ENCODE measurements around the gene IKZF2.

Gene IKZF2

GRCh38 chr2:212968284-212969081 is 182.9 kb downstream of the IKZF2 start:
- H3K4me3 ChIP-seq (ENCODE audit: insufficient read depth, low read depth, low read length, poor library complexity, severe bottlenecking), result no peak overlapping the region

GRCh38 chr2:212966884-212967283 is 184.5 kb downstream of the IKZF2 start:
- H3K9me3 ChIP-seq (ENCODE audit: control insufficient read depth, low read length), result no peaks in the 10 kb centered on the region
- no peak overlapping the region for H3K27ac ChIP-seq (ENCODE audit: insufficient read depth, low read length, poor library complexity, severe bottlenecking)
- no peak overlapping the region for H3K4me3 ChIP-seq (ENCODE audit: insufficient read depth, low read depth, low read length, poor library complexity, severe bottlenecking)
- DNase-seq, result no peak
- no peaks in the 10 kb centered on the region for H3K27me3 ChIP-seq (replicated peaks; ENCODE audit: control insufficient read depth, insufficient read depth, low read length, poor library complexity, severe bottlenecking)
- no peaks in the 10 kb centered on the region for H3K36me3 ChIP-seq (ENCODE audit: control insufficient read depth, insufficient read depth, low read length)
- no peaks in the 10 kb centered on the region for H3K4me1 ChIP-seq (ENCODE audit: control insufficient read depth, insufficient read depth, low read length, poor library complexity, severe bottlenecking)

More at GRCh38 chr2:212968284-212969081, 182.9 kb downstream of the IKZF2 start:
- no peaks in the 10 kb centered on the region for H3K9me3 ChIP-seq (ENCODE audit: control insufficient read depth, low read length)
- no peaks in the 10 kb centered on the region for H3K4me1 ChIP-seq (ENCODE audit: control insufficient read depth, insufficient read depth, low read length, poor library complexity, severe bottlenecking)
- H3K27ac ChIP-seq (ENCODE audit: insufficient read depth, low read length, poor library complexity, severe bottlenecking), result no peak overlapping the region
- DNase-seq, result no peak
- H3K27me3 ChIP-seq (replicated peaks; ENCODE audit: control insufficient read depth, insufficient read depth, low read length, poor library complexity, severe bottlenecking), result no peaks in the 10 kb centered on the region
- H3K36me3 ChIP-seq (ENCODE audit: control insufficient read depth, insufficient read depth, low read length), result no peaks in the 10 kb centered on the region

GRCh38 chr2:212962691-212963090 is 188.7 kb downstream of the IKZF2 start:
- Histone ChIP-seq H3K9me3 (ENCODE audit: control insufficient read depth, low read length) (no peaks in the 10 kb centered on the region), H3K27me3 (replicated peaks; ENCODE audit: control insufficient read depth, insufficient read depth, low read length, poor library complexity, severe bottlenecking) (no peaks in the 10 kb centered on the region)

GRCh38 chr2:212961255-212961654 is 190.2 kb downstream of the IKZF2 start:
- no peak overlapping the region for H3K4me3 ChIP-seq (ENCODE audit: insufficient read depth, low read depth, low read length, poor library complexity, severe bottlenecking)
- H3K36me3 ChIP-seq (ENCODE audit: control insufficient read depth, insufficient read depth, low read length), result no peaks in the 10 kb centered on the region

More at GRCh38 chr2:212962691-212963090, 188.7 kb downstream of the IKZF2 start:
- no peak for DNase-seq
- Histone ChIP-seq H3K36me3 (ENCODE audit: control insufficient read depth, insufficient read depth, low read length) (no peaks in the 10 kb centered on the region), H3K4me3 (ENCODE audit: insufficient read depth, low read depth, low read length, poor library complexity, severe bottlenecking) (no peak overlapping the region), H3K27ac (ENCODE audit: insufficient read depth, low read length, poor library complexity, severe bottlenecking) (no peak overlapping the region), H3K4me1 (ENCODE audit: control insufficient read depth, insufficient read depth, low read length, poor library complexity, severe bottlenecking) (no peaks in the 10 kb centered on the region)

GRCh38 chr2:212960336-212960735 is 191.1 kb downstream of the IKZF2 start:
- no peaks in the 10 kb centered on the region for H3K4me1 ChIP-seq (ENCODE audit: control insufficient read depth, insufficient read depth, low read length, poor library complexity, severe bottlenecking)
- no peak for DNase-seq

More at GRCh38 chr2:212961255-212961654, 190.2 kb downstream of the IKZF2 start:
- Histone ChIP-seq H3K27me3 (replicated peaks; ENCODE audit: control insufficient read depth, insufficient read depth, low read length, poor library complexity, severe bottlenecking) (no peaks in the 10 kb centered on the region), H3K4me1 (ENCODE audit: control insufficient read depth, insufficient read depth, low read length, poor library complexity, severe bottlenecking) (no peaks in the 10 kb centered on the region), H3K27ac (ENCODE audit: insufficient read depth, low read length, poor library complexity, severe bottlenecking) (no peak overlapping the region), H3K9me3 (ENCODE audit: control insufficient read depth, low read length) (no peaks in the 10 kb centered on the region)
- no peak for DNase-seq

GRCh38 chr2:212959471-212960117 is 191.8 kb downstream of the IKZF2 start:
- Histone ChIP-seq H3K4me1 (ENCODE audit: control insufficient read depth, insufficient read depth, low read length, poor library complexity, severe bottlenecking) (no peaks in the 10 kb centered on the region), H3K4me3 (ENCODE audit: insufficient read depth, low read depth, low read length, poor library complexity, severe bottlenecking) (no peak overlapping the region), H3K27me3 (replicated peaks; ENCODE audit: control insufficient read depth, insufficient read depth, low read length, poor library complexity, severe bottlenecking) (no peaks in the 10 kb centered on the region), H3K27ac (ENCODE audit: insufficient read depth, low read length, poor library complexity, severe bottlenecking) (no peak overlapping the region), H3K36me3 (ENCODE audit: control insufficient read depth, insufficient read depth, low read length) (no peaks in the 10 kb centered on the region), H3K9me3 (ENCODE audit: control insufficient read depth, low read length) (no peaks in the 10 kb centered on the region)
- DNase-seq, result no peak

More at GRCh38 chr2:212960336-212960735, 191.1 kb downstream of the IKZF2 start:
- Histone ChIP-seq H3K4me3 (ENCODE audit: insufficient read depth, low read depth, low read length, poor library complexity, severe bottlenecking) (no peak overlapping the region), H3K9me3 (ENCODE audit: control insufficient read depth, low read length) (no peaks in the 10 kb centered on the region), H3K27ac (ENCODE audit: insufficient read depth, low read length, poor library complexity, severe bottlenecking) (no peak overlapping the region), H3K36me3 (ENCODE audit: control insufficient read depth, insufficient read depth, low read length) (no peaks in the 10 kb centered on the region), H3K27me3 (replicated peaks; ENCODE audit: control insufficient read depth, insufficient read depth, low read length, poor library complexity, severe bottlenecking) (no peaks in the 10 kb centered on the region)

DNA sequence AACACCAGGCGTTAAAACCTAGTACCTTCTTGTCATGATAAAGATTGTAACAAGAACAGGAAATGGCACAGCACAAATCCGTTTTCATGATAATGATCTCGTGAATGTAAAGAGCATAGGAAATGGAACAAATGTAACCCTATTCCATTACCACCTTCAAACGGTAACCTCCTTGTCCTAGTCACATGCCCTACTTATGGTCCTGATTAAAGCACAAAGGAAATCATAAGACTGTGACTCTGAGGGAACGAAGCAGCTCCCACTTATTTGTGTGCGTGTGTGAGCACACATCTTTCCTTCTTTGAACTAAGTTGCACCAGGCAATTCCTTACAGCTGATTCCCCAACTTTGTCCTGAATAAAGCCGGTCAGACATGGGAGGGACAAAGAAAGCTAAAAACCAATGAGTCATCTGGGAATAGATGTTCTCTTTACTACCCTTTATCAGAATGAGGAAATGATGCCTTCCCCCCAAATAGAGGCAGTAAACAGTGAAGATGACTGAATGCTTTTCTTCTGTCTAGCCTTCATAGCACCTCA is 192.6 kb downstream of the IKZF2 start:
- H3K27ac ChIP-seq (ENCODE audit: insufficient read depth, low read length, poor library complexity, severe bottlenecking), result no peak overlapping the region
- no peaks in the 10 kb centered on the region for H3K9me3 ChIP-seq (ENCODE audit: control insufficient read depth, low read length)
- no peaks in the 10 kb centered on the region for H3K4me1 ChIP-seq (ENCODE audit: control insufficient read depth, insufficient read depth, low read length, poor library complexity, severe bottlenecking)
- no peaks in the 10 kb centered on the region for H3K36me3 ChIP-seq (ENCODE audit: control insufficient read depth, insufficient read depth, low read length)
- no peaks in the 10 kb centered on the region for H3K27me3 ChIP-seq (replicated peaks; ENCODE audit: control insufficient read depth, insufficient read depth, low read length, poor library complexity, severe bottlenecking)
- H3K4me3 ChIP-seq (ENCODE audit: insufficient read depth, low read depth, low read length, poor library complexity, severe bottlenecking), result no peak overlapping the region
- no peak for DNase-seq

- Histone ChIP-seq H3K9me3 (ENCODE audit: control insufficient read depth, low read length) (no peaks in the 10 kb centered on the region), H3K36me3 (ENCODE audit: control insufficient read depth, insufficient read depth, low read length) (no peaks in the 10 kb centered on the region), H3K27me3 (replicated peaks; ENCODE audit: control insufficient read depth, insufficient read depth, low read length, poor library complexity, severe bottlenecking) (no peaks in the 10 kb centered on the region), H3K27ac (ENCODE audit: insufficient read depth, low read length, poor library complexity, severe bottlenecking) (no peak overlapping the region), H3K4me1 (ENCODE audit: control insufficient read depth, insufficient read depth, low read length, poor library complexity, severe bottlenecking) (no peaks in the 10 kb centered on the region), H3K4me3 (ENCODE audit: insufficient read depth, low read depth, low read length, poor library complexity, severe bottlenecking) (no peak overlapping the region)
- no peak for DNase-seq
Observed at GRCh38 chr2:212958133-212958532, 193.3 kb downstream of the IKZF2 start.

DNA sequence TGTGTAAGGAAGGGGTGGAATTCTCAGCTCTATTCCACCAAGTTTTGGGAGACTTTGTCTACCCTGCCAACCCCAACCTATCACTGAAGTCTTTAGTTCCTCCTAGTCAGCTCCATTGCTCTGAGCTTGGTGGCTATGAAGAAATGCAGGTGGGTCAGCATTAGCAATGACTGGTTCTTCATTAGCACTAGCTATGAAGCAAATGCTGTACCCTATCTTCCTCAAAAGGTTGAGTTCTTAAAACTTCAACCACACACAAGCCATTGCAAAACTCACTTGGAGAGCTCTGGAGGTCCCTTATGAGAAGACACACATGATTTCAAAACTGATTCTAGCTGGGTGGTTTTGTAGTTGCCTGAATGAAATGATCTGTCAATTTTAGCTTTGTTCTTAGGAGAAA is 193.8 kb downstream of the IKZF2 start:
- no peaks in the 10 kb centered on the region for H3K27me3 ChIP-seq (replicated peaks; ENCODE audit: control insufficient read depth, insufficient read depth, low read length, poor library complexity, severe bottlenecking)
- H3K9me3 ChIP-seq (ENCODE audit: control insufficient read depth, low read length), result no peaks in the 10 kb centered on the region
- no peaks in the 10 kb centered on the region for H3K36me3 ChIP-seq (ENCODE audit: control insufficient read depth, insufficient read depth, low read length)
- DNase-seq, result no peak
- H3K4me1 ChIP-seq (ENCODE audit: control insufficient read depth, insufficient read depth, low read length, poor library complexity, severe bottlenecking), result no peaks in the 10 kb centered on the region
- H3K4me3 ChIP-seq (ENCODE audit: insufficient read depth, low read depth, low read length, poor library complexity, severe bottlenecking), result no peak overlapping the region
- no peak overlapping the region for H3K27ac ChIP-seq (ENCODE audit: insufficient read depth, low read length, poor library complexity, severe bottlenecking)

All from effector memory CD4-positive, alpha-beta T cell (primary cell).